ENCODE data around the gene PMVK.

Gene PMVK

GRCh38 chr1:154967331-154967950 lies 30.9 kb upstream of the PMVK start:
- DNase-seq (ENCODE audit: low read depth, low spot score), result no peak

GRCh38 chr1:154966111-154966510 lies 29.6 kb upstream of the PMVK start:
- DNase-seq (ENCODE audit: low read depth, low spot score), result no peak

- no peak for DNase-seq (ENCODE audit: low read depth, low spot score)
Measured at GRCh38 chr1:154964359-154964758, 27.8 kb upstream of the PMVK start.

GRCh38 chr1:154963643-154964042 lies 27.1 kb upstream of the PMVK start:
- no peak for DNase-seq (ENCODE audit: low read depth, low spot score)

- no peak for DNase-seq (ENCODE audit: low read depth, low spot score)
Measured at GRCh38 chr1:154962795-154963330, 26.3 kb upstream of the PMVK start.

- DNase-seq (ENCODE audit: low read depth, low spot score), result no peak
Measured at GRCh38 chr1:154962156-154962749, 25.7 kb upstream of the PMVK start.

GRCh38 chr1:154961207-154962155 lies 25.0 kb upstream of the PMVK start, which contains the start of gene PYGO2:
Gene PYGO2 (minus strand): TSS chr1:154961782. CDS start chr1:154961576, 206 bp downstream.
- no peak for DNase-seq (ENCODE audit: low read depth, low spot score)

- DNase-seq (ENCODE audit: low read depth, low spot score), result no peak
Measured at GRCh38 chr1:154960446-154961136, 24.1 kb upstream of the PMVK start.

- no peak for DNase-seq (ENCODE audit: low read depth, low spot score)
Measured at GRCh38 chr1:154959426-154959780, 22.9 kb upstream of the PMVK start.

GRCh38 chr1:154958681-154959425 lies 22.3 kb upstream of the PMVK start:
- no peak for DNase-seq (ENCODE audit: low read depth, low spot score)

- DNase-seq (ENCODE audit: low read depth, low spot score), result no peak
Measured at GRCh38 chr1:154958036-154958435, 21.5 kb upstream of the PMVK start.

GRCh38 chr1:154957091-154957657 lies 20.7 kb upstream of the PMVK start:
- no peak for DNase-seq (ENCODE audit: low read depth, low spot score)

- DNase-seq (ENCODE audit: low read depth, low spot score), result no peak
Measured at GRCh38 chr1:154956544-154956941, 20.0 kb upstream of the PMVK start.

GRCh38 chr1:154955718-154956543 lies 19.4 kb upstream of the PMVK start, which contains the start of gene PBXIP1:
Gene PBXIP1 (minus strand): TSS chr1:154956099. CDS start chr1:154953721, 2,378 bp downstream.
- no peak for DNase-seq (ENCODE audit: low read depth, low spot score)

GRCh38 chr1:154955039-154955717 lies 18.7 kb upstream of the PMVK start:
- DNase-seq (ENCODE audit: low read depth, low spot score), result no peak

- DNase-seq (ENCODE audit: low read depth, low spot score), result no peak
Measured at GRCh38 chr1:154954541-154954940, 18.0 kb upstream of the PMVK start.

- DNase-seq (ENCODE audit: low read depth, low spot score), result no peak
Measured at GRCh38 chr1:154953611-154954038, 17.1 kb upstream of the PMVK start.

GRCh38 chr1:154952664-154953063 lies 16.1 kb upstream of the PMVK start:
- DNase-seq (ENCODE audit: low read depth, low spot score), result no peak

All from iPS DF 19.7 (cell line).